Stimulated activated effector memory CD8-positive, alpha-beta T cell treated with anti-CD3 and anti-CD28 coated beads, Interleukin-12 subunit alpha, Interleukin-12 subunit beta, amount 100 ng/mL, for 72 hours (primary cell): ENCODE measurements around the gene LPAR3.

Source experiments
- ATAC-seq: fragments of 150-1000 bp; cut with Tn5 transposase; 2 replicates; pipeline ENCODE4 v1.10.0; 2021
- DNase-seq, 2 donors: peaks; one replicate each; pipeline ENCODE4 v3.0.0; 2021 to 2022; ENCODE audit warnings: low spot score in 2 of 2
- H3K27ac Mint-ChIP-seq: one replicate; pipeline ENCODE4 v1.8.0; 2022; ENCODE audit warnings: mild to moderate bottlenecking, mixed read lengths
- H3K36me3 Mint-ChIP-seq: one replicate; pipeline ENCODE4 v1.8.0; 2022; ENCODE audit warnings: mild to moderate bottlenecking, mixed read lengths
- H3K4me1 Mint-ChIP-seq: one replicate; pipeline ENCODE4 v1.8.0; 2022; ENCODE audit warnings: mixed read lengths
- H3K4me3 Mint-ChIP-seq: one replicate; pipeline ENCODE4 v1.8.0; 2022; ENCODE audit warnings: mild to moderate bottlenecking, mixed read lengths
- H3K9me3 Mint-ChIP-seq: one replicate; pipeline ENCODE4 v1.8.0; 2022; ENCODE audit warnings: mixed read lengths

The LPAR3 gene

DNA sequence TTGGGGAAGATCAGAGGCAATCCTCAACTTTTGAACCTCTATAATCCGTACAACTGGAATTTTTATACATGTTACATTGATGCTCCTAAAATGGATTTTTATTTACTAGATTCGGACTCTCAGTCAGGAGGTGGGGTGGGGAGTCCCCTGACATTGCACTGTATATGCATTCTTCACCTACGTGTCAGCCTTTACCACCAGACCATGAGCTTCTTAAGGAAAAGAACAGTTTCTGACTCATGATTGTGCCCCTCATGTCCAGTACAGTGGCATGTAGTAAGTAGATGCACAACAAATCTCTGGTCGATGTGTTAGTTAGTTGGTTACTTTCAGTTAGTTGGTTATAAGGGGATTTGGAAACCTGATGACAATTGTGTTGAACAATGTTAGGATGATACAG is 15.4 kb downstream of the LPAR3 start:
- no peak for DNase-seq
- Mint-ChIP-seq H3K4me3 (no peak overlapping the region), H3K27ac (no peak overlapping the region), H3K4me1 (peaks cover 19% of the 10 kb centered on the region), H3K9me3 (no peaks in the 10 kb centered on the region), H3K36me3 (no peaks in the 10 kb centered on the region)
- ATAC-seq = no peak

DNA sequence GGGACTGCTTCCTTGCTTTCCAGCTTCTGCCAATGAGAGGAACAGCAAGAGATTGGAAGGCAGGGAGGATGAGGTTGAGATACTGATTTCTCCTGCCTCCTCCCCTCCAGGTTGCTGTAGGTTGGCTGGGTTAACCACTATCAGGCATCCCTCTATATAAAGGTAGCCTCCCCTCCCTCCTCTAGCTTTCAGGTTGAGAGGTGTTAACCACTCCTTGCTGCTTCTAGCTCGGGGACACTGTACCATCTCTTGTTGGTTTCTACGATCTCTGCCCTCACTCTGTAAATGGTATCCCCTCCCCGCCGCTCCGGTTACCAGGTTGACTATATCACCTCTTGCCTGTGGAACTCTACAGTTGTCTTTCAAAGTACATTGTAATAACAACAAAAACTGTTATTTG is 16.7 kb downstream of the LPAR3 start:
- H3K4me3 Mint-ChIP-seq = no peak overlapping the region

DNA sequence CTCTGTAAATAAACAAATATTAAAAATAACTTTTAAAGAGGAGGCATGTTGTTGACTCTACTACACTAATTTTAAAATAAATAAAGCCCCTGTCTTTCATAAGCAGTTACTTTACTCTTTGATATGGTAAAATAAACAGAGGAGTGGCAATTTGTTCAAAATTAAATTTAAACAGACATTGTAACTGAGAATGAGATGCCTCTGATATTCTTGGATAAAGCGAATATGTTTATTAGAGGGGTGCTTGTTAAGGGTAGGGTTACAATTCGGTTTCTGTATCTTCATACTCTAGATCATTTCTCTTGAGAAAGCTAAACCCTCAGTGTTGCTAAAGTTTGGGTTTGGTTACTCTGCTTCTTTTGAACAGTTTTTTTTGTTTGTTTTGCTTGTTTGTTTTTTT is 19.6 kb downstream of the LPAR3 start:
- Mint-ChIP-seq H3K27ac (no peak overlapping the region), H3K4me1 (peaks cover 18% of the 10 kb centered on the region), H3K4me3 (no peak overlapping the region), H3K9me3 (no peaks in the 10 kb centered on the region), H3K36me3 (no peaks in the 10 kb centered on the region)
- ATAC-seq (no peak), DNase-seq (no peak)

More for the DNA sequence above, 16.7 kb downstream of the LPAR3 start:
- ATAC-seq (peak; percentile 94), DNase-seq (peak in 1 of 2 donors; percentile 55)
- no peak overlapping the region for H3K27ac Mint-ChIP-seq
- H3K9me3 Mint-ChIP-seq = no peaks in the 10 kb centered on the region
- H3K36me3 Mint-ChIP-seq = no peaks in the 10 kb centered on the region
- H3K4me1 Mint-ChIP-seq = peaks cover 19% of the 10 kb centered on the region

DNA sequence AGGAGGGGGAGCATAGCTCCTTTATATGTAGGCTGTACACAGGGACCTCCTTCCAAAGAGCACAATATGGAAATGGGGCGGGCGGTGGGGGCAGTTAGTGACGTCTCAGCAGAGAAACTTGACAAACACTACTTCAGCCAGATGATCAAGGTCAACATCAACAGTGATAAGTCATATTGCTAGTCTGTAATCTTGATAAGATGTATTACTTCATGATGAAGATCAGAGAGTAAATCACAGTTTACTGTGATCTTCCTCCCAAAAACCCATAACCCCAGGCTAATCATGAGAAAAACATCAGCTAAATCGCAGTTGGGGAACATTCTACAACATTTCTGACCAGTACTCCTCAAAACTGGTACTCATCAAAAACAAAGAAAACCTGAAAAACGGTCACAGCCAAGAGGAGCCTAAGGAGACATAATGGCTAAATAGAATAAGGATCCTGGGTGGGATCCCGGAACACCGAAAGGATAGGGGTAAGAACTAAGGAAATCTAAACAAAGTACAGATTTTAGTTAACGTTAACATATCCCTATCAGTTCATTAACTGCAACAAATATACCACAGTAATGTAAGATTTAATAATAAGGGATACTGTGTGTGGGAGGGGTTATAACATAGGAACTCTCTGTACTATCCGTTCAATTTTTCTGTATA is 20.2 kb downstream of the LPAR3 start:
- Mint-ChIP-seq H3K27ac (no peak overlapping the region), H3K4me1 (peaks cover 13% of the 10 kb centered on the region), H3K4me3 (no peak overlapping the region), H3K36me3 (no peaks in the 10 kb centered on the region), H3K9me3 (no peaks in the 10 kb centered on the region)
- DNase-seq (no peak), ATAC-seq (no peak)

DNA sequence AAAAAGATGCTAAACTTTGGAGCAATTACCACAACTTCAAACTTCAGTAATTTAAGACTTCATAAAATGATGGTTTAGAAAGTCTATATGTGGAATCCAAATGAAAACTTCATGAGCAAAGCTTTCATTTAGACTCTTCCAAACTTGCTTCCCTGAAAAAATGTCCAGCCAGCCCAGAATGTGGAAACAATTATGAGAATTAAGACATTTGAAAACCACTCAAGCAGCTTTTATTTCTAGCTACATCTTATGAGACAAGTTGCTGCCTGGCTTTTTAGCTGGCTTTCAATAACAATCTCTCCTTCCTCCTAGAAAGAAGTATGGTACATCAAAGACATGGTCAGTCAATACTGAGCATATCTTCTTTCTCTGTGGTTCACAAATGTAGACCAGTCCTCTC is 21.8 kb downstream of the LPAR3 start:
- no peak overlapping the region for H3K4me3 Mint-ChIP-seq
- no peak for ATAC-seq
- DNase-seq = no peak
- no peaks in the 10 kb centered on the region for H3K36me3 Mint-ChIP-seq
- H3K27ac Mint-ChIP-seq = no peak overlapping the region
- peaks cover 7% of the 10 kb centered on the region for H3K4me1 Mint-ChIP-seq
- no peaks in the 10 kb centered on the region for H3K9me3 Mint-ChIP-seq

DNA sequence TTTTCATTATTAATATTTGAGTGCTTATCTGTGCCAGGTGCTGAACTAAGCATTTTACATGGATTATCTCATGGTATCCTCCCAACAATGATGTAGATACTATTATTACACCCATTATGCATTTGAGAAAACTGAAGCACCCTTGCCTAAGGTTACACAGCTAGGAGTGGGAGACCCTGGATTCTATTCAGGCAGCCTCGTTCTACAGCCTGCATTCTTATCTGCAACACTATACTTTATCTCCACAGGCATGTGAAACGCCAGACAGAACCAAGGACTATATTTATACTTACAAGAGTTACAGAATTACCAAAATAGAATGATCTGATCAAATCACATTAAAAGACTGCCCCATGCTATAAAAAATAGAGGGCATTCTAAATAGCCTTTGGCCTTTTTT is 22.4 kb downstream of the LPAR3 start:
- Mint-ChIP-seq H3K27ac (no peak overlapping the region), H3K9me3 (no peaks in the 10 kb centered on the region), H3K36me3 (no peaks in the 10 kb centered on the region), H3K4me1 (peaks cover under 1% of the 10 kb centered on the region), H3K4me3 (no peak overlapping the region)
- no peak for ATAC-seq
- DNase-seq = no peak

DNA sequence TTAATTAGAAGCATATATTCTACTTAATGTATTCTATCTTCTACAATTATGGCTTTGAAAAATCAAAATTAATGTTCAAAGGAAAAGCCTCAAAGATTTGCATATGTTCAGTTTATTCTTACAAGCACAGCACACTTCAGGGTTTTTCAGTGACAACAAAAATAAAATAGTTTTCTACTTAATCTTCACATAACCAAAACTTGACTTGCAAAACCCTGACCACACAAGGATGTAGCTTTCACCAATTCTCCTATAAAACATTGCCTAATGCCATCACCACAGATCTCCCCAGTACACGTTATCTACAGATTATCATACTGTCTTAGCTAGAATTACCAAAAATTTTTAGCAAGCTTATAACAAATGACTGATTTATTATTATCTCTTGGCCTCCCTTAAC is 23.3 kb downstream of the LPAR3 start:
- H3K27ac Mint-ChIP-seq = no peak overlapping the region
- ATAC-seq (no peak), DNase-seq (no peak)
- H3K9me3 Mint-ChIP-seq = no peaks in the 10 kb centered on the region
- peaks cover 5% of the 10 kb centered on the region for H3K4me1 Mint-ChIP-seq
- no peak overlapping the region for H3K4me3 Mint-ChIP-seq
- no peaks in the 10 kb centered on the region for H3K36me3 Mint-ChIP-seq

DNA sequence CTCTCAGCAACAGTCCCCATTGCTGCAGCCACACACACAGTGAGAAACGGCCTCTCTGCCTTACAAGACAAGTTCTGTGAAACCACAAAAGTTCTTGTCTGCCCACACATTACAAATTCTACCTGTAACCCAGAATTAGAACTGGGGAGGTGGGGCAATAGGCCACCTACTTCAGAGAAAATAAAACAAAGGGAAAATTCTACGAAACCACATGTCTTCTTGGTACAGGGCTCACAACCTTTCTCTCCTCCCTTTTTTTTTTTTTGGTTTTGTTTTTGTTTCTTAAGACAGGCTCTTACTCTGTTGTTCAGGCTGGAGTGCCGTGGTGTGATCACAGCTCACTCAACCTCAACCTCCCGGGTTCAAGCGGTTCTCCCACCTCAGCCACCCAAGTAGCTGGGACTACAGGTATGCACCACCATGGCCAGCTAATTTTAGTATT is 30.2 kb downstream of the LPAR3 start:
- Mint-ChIP-seq H3K27ac (peak overlapping the region; percentile 36), H3K4me3 (peak overlapping the region; percentile 19), H3K4me1 (peaks cover 35% of the 10 kb centered on the region), H3K9me3 (no peaks in the 10 kb centered on the region), H3K36me3 (no peaks in the 10 kb centered on the region)
- peak in 1 of 2 donors; percentile 57 for DNase-seq
- ATAC-seq = peak; percentile 91

DNA sequence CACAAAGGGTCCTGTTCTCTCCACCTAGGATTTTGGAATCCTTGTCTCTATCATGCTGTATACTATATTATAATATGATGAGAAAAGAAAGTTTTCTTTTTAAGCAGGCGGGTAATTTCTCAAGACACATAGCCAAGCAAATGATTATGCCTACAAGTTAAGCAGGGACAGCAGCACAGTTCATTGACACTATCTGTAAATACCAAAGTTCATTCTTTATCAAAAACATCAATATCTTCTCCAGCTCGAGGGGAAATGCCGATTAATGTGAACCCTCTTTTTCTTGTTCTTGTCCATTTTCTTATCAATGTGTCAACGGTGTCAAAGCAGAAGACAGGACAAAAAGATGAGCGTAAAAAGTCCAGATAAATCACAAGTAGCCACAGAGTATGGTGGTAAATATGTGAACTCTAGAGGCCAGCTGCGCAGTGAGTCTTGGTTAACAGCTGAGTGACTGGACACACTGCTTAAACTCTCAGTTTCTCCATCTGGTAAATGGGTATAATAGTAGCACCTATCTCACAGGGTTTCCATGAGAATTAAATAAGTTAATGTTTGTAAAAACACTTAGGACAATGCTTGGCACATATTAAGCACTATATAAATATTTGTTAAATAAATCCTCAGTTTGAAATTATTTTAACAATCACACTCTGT is 30.9 kb downstream of the LPAR3 start:
- peaks cover 35% of the 10 kb centered on the region for H3K4me1 Mint-ChIP-seq
- ATAC-seq (no peak), DNase-seq (no peak)
- H3K4me3 Mint-ChIP-seq = peak overlapping the region; percentile 19
- no peak overlapping the region for H3K27ac Mint-ChIP-seq
- H3K36me3 Mint-ChIP-seq = no peaks in the 10 kb centered on the region
- no peaks in the 10 kb centered on the region for H3K9me3 Mint-ChIP-seq

DNA sequence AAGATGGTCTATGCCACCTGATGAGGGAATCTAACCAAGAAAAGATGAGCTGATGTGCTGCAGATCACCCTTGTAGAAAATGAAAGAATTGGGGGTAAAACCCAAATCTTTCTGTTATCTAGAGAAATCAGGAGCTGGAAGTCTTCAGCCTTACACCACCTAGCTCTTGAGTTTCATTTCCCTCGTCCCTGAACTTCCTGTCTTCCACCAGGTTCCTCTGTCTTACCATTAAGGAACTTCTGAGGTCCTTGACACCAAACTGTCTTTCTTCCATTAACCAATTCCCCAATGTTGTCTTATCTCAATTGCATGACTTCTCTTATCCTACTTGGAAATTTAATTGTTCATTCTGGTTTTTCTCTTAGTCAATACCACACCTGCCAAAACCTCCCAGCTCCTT is 31.5 kb downstream of the LPAR3 start:
- Mint-ChIP-seq H3K27ac (no peak overlapping the region), H3K9me3 (no peaks in the 10 kb centered on the region), H3K4me3 (no peak overlapping the region), H3K4me1 (peaks cover 35% of the 10 kb centered on the region), H3K36me3 (no peaks in the 10 kb centered on the region)
- DNase-seq (no peak), ATAC-seq (no peak)

DNA sequence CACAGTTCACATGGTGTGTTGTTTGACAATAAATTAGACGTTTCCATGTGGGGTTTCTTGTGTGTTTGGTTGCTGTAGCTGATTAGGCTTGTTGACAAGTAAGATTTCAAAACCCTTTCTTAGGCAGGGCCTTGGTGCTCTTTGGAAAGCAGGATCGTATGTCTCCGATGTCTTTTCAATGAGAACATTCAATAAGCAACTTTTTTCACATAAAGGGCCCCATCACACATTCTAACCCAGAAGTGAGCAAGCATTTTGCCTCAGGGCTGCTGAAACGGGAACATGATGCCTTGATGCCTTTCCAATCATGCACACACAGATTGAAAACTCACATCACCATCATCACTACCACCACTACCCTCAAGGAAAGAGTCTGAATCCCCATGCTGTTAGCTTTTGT is 33.1 kb downstream of the LPAR3 start:
- Mint-ChIP-seq H3K36me3 (no peaks in the 10 kb centered on the region), H3K27ac (no peak overlapping the region), H3K9me3 (no peaks in the 10 kb centered on the region), H3K4me1 (peaks cover 41% of the 10 kb centered on the region), H3K4me3 (no peak overlapping the region)
- ATAC-seq (no peak), DNase-seq (no peak)

DNA sequence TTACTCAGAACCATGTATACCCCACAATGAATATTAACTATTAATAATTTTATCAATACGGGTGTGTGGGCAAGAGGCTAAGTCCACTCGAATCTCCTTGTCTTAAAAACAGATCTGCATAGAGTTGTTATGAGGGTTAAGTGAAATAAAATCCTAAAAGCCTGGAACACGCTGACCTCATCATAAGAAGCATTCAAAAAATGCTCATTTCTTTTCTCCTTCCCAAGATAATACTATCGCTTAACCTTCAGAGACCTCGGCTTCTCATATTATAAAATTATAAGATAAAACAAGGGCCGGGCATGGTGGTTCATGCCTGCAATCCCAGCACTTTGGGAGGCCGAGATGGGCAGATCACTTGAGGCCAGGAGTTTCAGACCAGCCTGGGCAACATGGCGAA is 35.1 kb downstream of the LPAR3 start:
- Mint-ChIP-seq H3K4me3 (no peak overlapping the region), H3K27ac (no peak overlapping the region), H3K4me1 (peaks cover 43% of the 10 kb centered on the region), H3K9me3 (no peaks in the 10 kb centered on the region), H3K36me3 (no peaks in the 10 kb centered on the region)
- ATAC-seq = no peak
- peak in 1 of 2 donors; percentile 0 for DNase-seq

DNA sequence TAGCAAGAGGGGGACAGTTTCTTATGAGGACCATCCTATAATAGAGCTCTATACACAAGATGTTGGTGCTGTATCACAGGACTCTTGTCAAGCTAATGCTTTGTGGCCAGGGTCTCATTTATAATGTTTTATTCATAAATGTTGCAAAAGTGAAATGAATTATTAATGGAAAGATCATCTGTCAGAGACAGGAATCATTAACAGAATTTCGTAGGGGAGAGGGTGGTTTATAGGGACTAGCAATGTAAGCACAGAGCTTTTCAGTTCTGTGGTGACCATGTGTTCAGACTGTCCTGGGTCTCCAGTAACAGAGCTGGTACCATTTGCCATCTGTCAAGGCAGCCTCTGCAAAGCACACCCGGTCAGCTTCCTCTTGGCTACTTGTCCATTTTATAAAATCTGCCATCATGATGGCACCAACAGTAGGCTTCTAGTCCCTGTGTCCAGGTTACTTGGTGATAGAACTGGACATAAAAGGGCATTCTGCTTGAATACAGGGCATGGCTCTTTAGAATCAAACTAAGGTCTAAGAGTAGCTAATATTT is 36.2 kb downstream of the LPAR3 start:
- ATAC-seq (no peak), DNase-seq (no peak)
- Mint-ChIP-seq H3K36me3 (no peaks in the 10 kb centered on the region), H3K9me3 (no peaks in the 10 kb centered on the region), H3K27ac (no peak overlapping the region), H3K4me1 (peaks cover 32% of the 10 kb centered on the region), H3K4me3 (no peak overlapping the region)

DNA sequence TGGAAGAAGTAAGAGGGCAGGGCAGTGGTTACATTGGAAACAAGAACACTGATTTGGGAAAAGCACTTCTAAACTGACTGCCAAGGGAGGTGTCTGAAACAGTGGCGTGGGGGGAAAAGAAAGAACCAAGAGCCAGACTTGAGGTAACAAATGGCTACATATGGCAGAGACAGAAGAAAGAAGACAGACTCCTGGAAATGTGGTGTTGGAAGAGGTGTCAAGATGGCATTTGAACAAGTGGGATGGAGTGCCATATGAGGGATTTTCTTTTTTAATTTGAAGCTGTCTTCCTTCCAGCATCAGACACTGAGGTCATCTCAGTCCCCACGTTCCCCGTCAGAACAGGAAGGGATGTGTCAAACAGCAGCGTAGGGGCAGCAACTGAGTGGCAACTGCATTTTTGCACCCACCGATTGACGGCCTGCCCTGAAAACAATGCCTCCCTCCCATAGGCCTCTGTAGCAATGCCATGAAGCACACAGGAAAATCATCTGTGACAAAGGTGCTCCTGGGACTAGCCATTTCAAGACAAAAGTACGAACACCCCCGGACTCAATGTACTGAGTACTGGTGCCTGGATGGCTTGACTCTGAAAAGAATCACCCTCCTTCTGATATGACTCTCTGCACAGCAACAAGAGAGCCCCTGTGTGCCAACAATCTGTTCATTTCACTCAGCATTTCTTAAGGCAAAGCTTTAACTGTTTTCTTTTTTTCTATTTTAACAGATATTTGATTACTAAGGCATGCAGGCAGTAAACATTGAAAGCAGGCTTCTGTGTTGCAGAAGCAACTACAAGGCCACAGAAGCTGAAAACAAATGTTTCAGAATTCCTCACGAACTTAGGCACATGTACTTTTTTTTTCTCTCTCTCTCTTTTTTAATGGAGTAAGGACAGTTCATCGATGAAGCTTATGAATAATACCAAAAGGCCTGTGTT is 37.0 kb downstream of the LPAR3 start:
- no peak for ATAC-seq
- H3K4me3 Mint-ChIP-seq = no peak overlapping the region
- H3K4me1 Mint-ChIP-seq = peaks cover 26% of the 10 kb centered on the region
- no peak overlapping the region for H3K27ac Mint-ChIP-seq
- no peak for DNase-seq
- no peaks in the 10 kb centered on the region for H3K36me3 Mint-ChIP-seq
- H3K9me3 Mint-ChIP-seq = no peaks in the 10 kb centered on the region

DNA sequence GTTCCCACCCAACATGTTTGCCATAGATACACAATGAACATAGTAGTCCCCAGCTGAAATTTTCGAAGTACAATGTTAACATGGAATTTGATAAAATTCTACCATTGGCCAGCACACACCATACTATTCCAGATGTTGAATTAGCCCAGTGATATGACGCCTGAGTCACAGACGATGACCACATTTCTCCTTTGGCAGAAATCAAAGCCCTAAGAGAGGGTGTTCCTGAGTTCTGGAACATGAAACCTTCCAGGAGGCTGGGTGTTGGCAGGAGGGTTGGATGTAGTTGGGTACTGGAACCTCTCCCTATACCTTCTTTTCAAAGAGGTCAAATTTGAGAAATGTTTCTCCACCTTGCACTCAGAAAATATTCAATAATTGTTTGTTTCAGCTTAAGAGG is 37.8 kb downstream of the LPAR3 start:
- H3K27ac Mint-ChIP-seq = peak overlapping the region; percentile 87
- H3K4me1 Mint-ChIP-seq = peaks cover 26% of the 10 kb centered on the region
- no peak overlapping the region for H3K4me3 Mint-ChIP-seq
- H3K36me3 Mint-ChIP-seq = no peaks in the 10 kb centered on the region
- no peak for DNase-seq
- H3K9me3 Mint-ChIP-seq = no peaks in the 10 kb centered on the region
- no peak for ATAC-seq
